Liver (tissue), 9 donors: ENCODE measurements around the gene ZFP91. TPM values are rescaled to one million over a fixed set of nuclear protein-coding genes. Genes with fewer than 3 reads are reported as not detected.

Experiments
- DNase-seq: peaks from one replicate; pipeline ENCODE4 v3.0.0-alpha.2; 2017; ENCODE audit warnings: low spot score
- H3K27ac ChIP-seq, 2 donors: one replicate each; pipeline ENCODE4 v1.7.0; 2013; ENCODE audit warnings: inconsistent platforms in 2 of 2, low read length in 2 of 2, control low read depth in 1 of 2, low read depth in 1 of 2, mild to moderate bottlenecking in 1 of 2
- H3K27me3 ChIP-seq, 4 donors: one replicate each; pipeline versions ENCODE4 v1.6.1 to v1.7.0; 2013; ENCODE audit warnings: low read length in 3 of 4, inconsistent platforms in 1 of 4, mild to moderate bottlenecking in 1 of 4, moderate library complexity in 1 of 4; ENCODE audit not compliant: control insufficient read depth in 4 of 4, insufficient read depth in 4 of 4
- H3K36me3 ChIP-seq, 4 donors: one replicate each; pipeline versions ENCODE4 v1.6.1 to v1.7.0; 2013; ENCODE audit warnings: low read length in 3 of 4, mild to moderate bottlenecking in 3 of 4, low read depth in 1 of 4, moderate library complexity in 1 of 4; ENCODE audit not compliant: control insufficient read depth in 4 of 4, insufficient read depth in 3 of 4
- H3K4me1 ChIP-seq, 4 donors: one replicate each; pipeline versions ENCODE4 v1.6.1 to v1.7.0; 2013; ENCODE audit warnings: low read length in 3 of 4, mild to moderate bottlenecking in 3 of 4, moderate library complexity in 1 of 4; ENCODE audit not compliant: control insufficient read depth in 4 of 4, insufficient read depth in 4 of 4
- H3K4me3 ChIP-seq, 3 donors: one replicate each; pipeline versions ENCODE4 v1.6.1 to v1.7.0; 2013; ENCODE audit warnings: low read length in 3 of 3, control low read depth in 1 of 3, low read depth in 1 of 3, mild to moderate bottlenecking in 1 of 3
- H3K9ac ChIP-seq, 2 donors: one replicate each; pipeline ENCODE4 v1.7.0; 2013; ENCODE audit warnings: low read length in 2 of 2, mild to moderate bottlenecking in 2 of 2, moderate library complexity in 2 of 2, control low read depth in 1 of 2, low read depth in 1 of 2
- H3K9me3 ChIP-seq, 4 donors: one replicate each; pipeline versions ENCODE4 v1.6.1 to v1.7.0; 2013; ENCODE audit warnings: low read length in 3 of 4; ENCODE audit not compliant: control insufficient read depth in 4 of 4
- ATF3 ChIP-seq: IDR thresholded peaks from 2 replicates; pipeline ENCODE4 v1.6.1; 2016; ENCODE audit warnings: antibody characterized with exemption
- CTCF ChIP-seq: fragments of 150-350 bp; IDR thresholded peaks from 2 replicates; pipeline ENCODE4 v1.5.1; 2017; ENCODE audit warnings: improper control_type of control experiment, low read depth, low read length; ENCODE audit not compliant: missing input control
- EGR1 ChIP-seq, 2 donors: IDR thresholded peaks; 2 replicates each; pipeline ENCODE4 v1.6.1; 2016 to 2018; ENCODE audit warnings: antibody characterized with exemption in 2 of 2, low read depth in 2 of 2
- FOXA1 ChIP-seq: IDR thresholded peaks from 2 replicates; pipeline ENCODE4 v1.6.1; 2016; ENCODE audit warnings: antibody characterized with exemption
- FOXA2 ChIP-seq: IDR thresholded peaks from 2 replicates; pipeline ENCODE4 v1.6.1; 2016; ENCODE audit warnings: antibody characterized with exemption
- GABPA ChIP-seq, 2 donors: IDR thresholded peaks in 1 of 2; conservative IDR thresholded peaks in 1 of 2; 2 replicates each; pipeline ENCODE4 v1.6.1; 2016; ENCODE audit warnings: antibody characterized with exemption in 2 of 2, mild to moderate bottlenecking in 1 of 2, moderate library complexity in 1 of 2
- HNF4A ChIP-seq, 2 donors: conservative IDR thresholded peaks; 2 replicates each; pipeline ENCODE4 v1.6.1; 2016; ENCODE audit warnings: antibody characterized with exemption in 2 of 2, mild to moderate bottlenecking in 2 of 2
- HNF4G ChIP-seq: IDR thresholded peaks from 2 replicates; pipeline ENCODE4 v1.6.1; 2016; ENCODE audit warnings: antibody characterized with exemption
- JUND ChIP-seq, 2 donors: IDR thresholded peaks; 2 replicates each; pipeline ENCODE4 v1.6.1; 2016; ENCODE audit warnings: antibody characterized with exemption in 2 of 2
- MAX ChIP-seq: IDR thresholded peaks from 2 replicates; pipeline ENCODE4 v1.6.1; 2016; ENCODE audit warnings: antibody characterized with exemption
- NR2F2 ChIP-seq: IDR thresholded peaks from 2 replicates; pipeline ENCODE4 v1.6.1; 2016; ENCODE audit warnings: antibody characterized with exemption
- RAD21 ChIP-seq, 2 donors: IDR thresholded peaks; 2 replicates each; pipeline ENCODE4 v1.6.1; 2016; ENCODE audit warnings: antibody characterized with exemption in 2 of 2, mild to moderate bottlenecking in 2 of 2
- REST ChIP-seq: IDR thresholded peaks from 2 replicates; pipeline ENCODE4 v1.6.1; 2016; ENCODE audit warnings: antibody characterized with exemption, mild to moderate bottlenecking
- RXRA ChIP-seq, 2 donors: IDR thresholded peaks; 2 replicates each; pipeline ENCODE4 v1.6.1; 2017 to 2018; ENCODE audit warnings: antibody characterized with exemption in 2 of 2, mild to moderate bottlenecking in 1 of 2
- SP1 ChIP-seq: IDR thresholded peaks from 2 replicates; pipeline ENCODE4 v1.6.1; 2018; ENCODE audit warnings: antibody characterized with exemption, mild to moderate bottlenecking
- TAF1 ChIP-seq: conservative IDR thresholded peaks from 2 replicates; pipeline ENCODE4 v1.6.1; 2016; ENCODE audit warnings: antibody characterized with exemption, mild to moderate bottlenecking
- YY1 ChIP-seq: IDR thresholded peaks from 2 replicates; pipeline ENCODE4 v1.6.1; 2016; ENCODE audit warnings: antibody characterized with exemption, mild to moderate bottlenecking
- ZBTB33 ChIP-seq: IDR thresholded peaks from 2 replicates; pipeline ENCODE4 v1.6.1; 2016; ENCODE audit warnings: antibody characterized with exemption
- WGBS: extraction: QIAGEN DNeasy Blood & Tissue Kit; methylation state at CpG from one replicate; pipeline ENCODE4 v1.1.7; 2013; 5-methylcytosine and 5-hydroxymethylcytosine counted together
- polyA plus RNA-seq, 2 donors: library from polyadenylated mRNA; stranded (reverse) in 1 of 2; unstranded in 1 of 2; fragments of 200-250 nt in 1 of 2; fragments of >200 nt in 1 of 2; fragmentation: Nextera tagmentation in 1 of 2; extraction: Ambion mirVana in 1 of 2; gene quantifications; one replicate each; pipeline versions ENCODE4 v1.2.1 to v1.2.3, GENCODE V29; 2013 to 2015
- total RNA-seq, 2 donors: library from RNA; depleted of rRNA; stranded (reverse); fragments of >200 nt; gene quantifications; one replicate each; pipeline ENCODE4 v1.2.3, GENCODE V29; 2014
- donor health status: healthy.
- donor health status: healthy.
- donor health status: healthy.
- donor health status: healthy.
- donor health status: healthy.

The ZFP91 gene
- total and polyA plus RNA-seq, 4 donors = 8.9 to 27.8 (median 20.0) TPM

GRCh38 chr11:58546841-58547240 lies 32.0 kb upstream of the ZFP91 start:
- H3K36me3 ChIP-seq = peaks cover 15 to 58% (median 51%) of the 10 kb centered on the region in 4 donors
- DNase-seq = no peak
- no peak overlapping the region for H3K4me3 ChIP-seq
- 96% methylated on average over 1 of the region's 1 CpG for WGBS
- H3K27me3 ChIP-seq = no peaks in the 10 kb centered on the region
- H3K9ac ChIP-seq = no peak overlapping the region
- H3K9me3 ChIP-seq = no peaks in the 10 kb centered on the region
- no peak for TF ChIP-seq HNF4A (conservative IDR thresholded peaks at IDR 0.05)
- no peak for TF ChIP-seq ZBTB33
- no peak for TF ChIP-seq CTCF
- no peak for TF ChIP-seq FOXA2
- no peaks in the 10 kb centered on the region for H3K4me1 ChIP-seq
- H3K27ac ChIP-seq = no peak overlapping the region

GRCh38 chr11:58549644-58550043 lies 29.2 kb upstream of the ZFP91 start:
- Histone ChIP-seq H3K9ac (no peak overlapping the region), H3K36me3 (peaks cover 18 to 67% (median 61%) of the 10 kb centered on the region in 4 donors), H3K9me3 (no peaks in the 10 kb centered on the region), H3K27ac (no peak overlapping the region), H3K4me3 (no peak overlapping the region), H3K4me1 (no peaks in the 10 kb centered on the region), H3K27me3 (no peaks in the 10 kb centered on the region)
- TF ChIP-seq JUND (IDR thresholded peaks at IDR 0.05) (no peak), ATF3 (no peak), ZBTB33 (no peak), TAF1 (no peak), NR2F2 (no peak), SP1 (no peak), MAX (no peak), FOXA1 (no peak), REST (no peak), RAD21 (IDR thresholded peaks at IDR 0.05) (no peak), CTCF (no peak), YY1 (no peak), GABPA (IDR thresholded peaks at IDR 0.05 in 1 of 2, conservative IDR thresholded peaks at IDR 0.05 in 1 of 2) (no peak), HNF4A (conservative IDR thresholded peaks at IDR 0.05) (no peak), EGR1 (IDR thresholded peaks at IDR 0.05; ENCODE audit: low read depth in 2 of 2) (no peak), RXRA (IDR thresholded peaks at IDR 0.05) (no peak), FOXA2 (no peak), HNF4G (no peak)
- WGBS = 97% methylated on average over 7 of the region's 7 CpGs
- DNase-seq = no peak
